NK-92 treated with Interleukin-12 subunit alpha and Interleukin-12 subunit beta, amount 100 ng/mL, for 24 hours (cell line): ENCODE data around the gene RDH16.
A peak's percentile ranks its signal among the peaks of the same experiment; 100 is the strongest.

ENCODE experiments used
- DNase-seq: peaks from one replicate; lab custom pipeline; 2025; lab: John Stamatoyannopoulos, UW

The RDH16 gene

GRCh38 chr12:56957229-56958052 lies at the start of gene RDH16:
TSS of gene RDH16 (minus strand) at chr12:56957608. CDS start at chr12:56957462, 146 bp downstream.
- DNase-seq = no peak

- no peak for DNase-seq
These were observed 49.5 kb upstream of the RDH16 start for GRCh38 chr12:57006809-57007475.

DNA sequence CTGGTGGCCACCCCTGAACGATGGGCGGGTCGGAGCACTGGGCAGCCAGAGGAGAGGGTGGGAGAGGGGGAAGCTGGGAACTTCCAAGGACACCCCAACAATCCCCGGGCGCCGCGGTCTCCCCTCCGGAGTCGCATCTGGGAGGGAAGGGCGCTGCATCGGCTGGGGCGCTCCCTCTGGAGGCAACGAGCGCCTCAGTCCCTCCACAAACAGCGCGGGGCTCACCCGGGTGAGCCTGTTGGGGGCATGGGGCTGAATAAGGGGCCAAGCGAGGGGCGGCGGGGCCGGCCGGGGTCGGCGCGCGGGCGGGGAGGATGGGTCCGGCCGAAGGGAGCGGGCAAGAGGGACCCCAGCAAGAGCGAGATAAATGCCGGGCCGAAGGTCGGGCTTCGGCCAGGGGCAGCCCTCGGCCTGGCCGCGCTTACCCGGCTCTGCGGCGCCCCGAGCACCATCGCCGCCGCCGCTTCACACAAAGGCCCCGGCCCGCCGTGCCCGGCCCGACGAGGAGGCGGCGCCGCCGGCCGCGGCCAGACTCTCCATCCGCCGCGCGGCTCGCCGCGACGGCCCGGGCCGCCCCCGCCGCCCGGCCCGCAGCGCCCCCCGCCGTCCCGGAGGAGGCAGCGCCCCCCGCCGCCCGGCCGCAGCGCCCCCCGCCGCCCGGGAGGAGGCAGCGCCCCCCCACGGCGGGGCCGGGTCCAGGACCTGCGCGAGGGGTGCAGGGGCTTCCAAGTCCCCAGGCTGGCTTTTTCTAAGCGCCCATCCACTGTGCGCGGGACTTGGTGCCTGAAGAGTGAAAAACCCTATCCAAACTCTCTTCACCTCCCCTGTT lies 48.8 kb upstream of the RDH16 start, which contains the start of gene ZBTB39:
Gene ZBTB39 (minus strand): TSS at position 567 of the 829 bp plus-strand sequence. CDS start 1,629 bp downstream, outside the sequence.
- DNase-seq = peak; percentile 29

DNA sequence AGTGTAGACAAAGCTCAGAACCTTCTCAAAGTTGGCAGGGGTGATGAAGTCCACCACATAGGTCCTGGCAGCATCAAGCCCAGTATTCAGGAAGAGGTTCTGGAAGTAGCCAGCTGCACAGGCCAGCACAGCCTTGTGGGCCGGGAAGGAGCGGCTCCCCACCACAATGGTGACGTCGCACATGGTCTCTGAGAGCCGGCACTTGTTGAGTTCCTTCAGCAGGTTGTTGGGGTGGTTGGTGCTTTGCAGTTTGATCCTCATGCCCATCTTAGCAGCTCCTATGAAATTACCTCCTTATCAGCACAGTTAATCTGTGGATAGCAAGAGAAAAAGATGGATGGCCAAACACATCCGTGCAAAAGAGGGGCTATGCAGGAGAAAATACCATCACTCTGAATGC lies 47.2 kb upstream of the RDH16 start:
- no peak for DNase-seq

GRCh38 chr12:57003395-57003794 lies 46.0 kb upstream of the RDH16 start:
- no peak for DNase-seq

GRCh38 chr12:57001448-57001906 lies 44.1 kb upstream of the RDH16 start:
- peak; percentile 10 for DNase-seq

- DNase-seq = no peak
These were observed 43.0 kb upstream of the RDH16 start for GRCh38 chr12:57000393-57000792.

DNA sequence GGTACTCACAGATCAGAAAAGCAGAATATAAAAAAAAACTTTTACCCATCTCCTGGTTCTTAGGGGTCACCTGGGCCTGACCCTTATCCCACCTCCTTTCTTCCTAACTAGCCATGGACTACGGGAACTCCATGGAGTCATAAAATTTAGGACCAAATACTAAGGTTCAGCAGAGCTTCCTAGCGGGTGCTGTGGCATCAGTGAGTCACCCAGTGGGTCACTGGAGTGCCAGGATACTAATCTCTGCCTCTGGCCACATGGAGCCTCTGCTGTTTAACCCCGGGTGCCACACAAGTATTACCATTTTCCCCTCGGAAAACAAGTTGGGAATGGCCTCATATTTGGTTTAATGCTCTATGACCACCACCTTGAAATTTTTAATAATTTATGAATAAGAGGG lies 42.0 kb upstream of the RDH16 start:
- DNase-seq = no peak

DNA sequence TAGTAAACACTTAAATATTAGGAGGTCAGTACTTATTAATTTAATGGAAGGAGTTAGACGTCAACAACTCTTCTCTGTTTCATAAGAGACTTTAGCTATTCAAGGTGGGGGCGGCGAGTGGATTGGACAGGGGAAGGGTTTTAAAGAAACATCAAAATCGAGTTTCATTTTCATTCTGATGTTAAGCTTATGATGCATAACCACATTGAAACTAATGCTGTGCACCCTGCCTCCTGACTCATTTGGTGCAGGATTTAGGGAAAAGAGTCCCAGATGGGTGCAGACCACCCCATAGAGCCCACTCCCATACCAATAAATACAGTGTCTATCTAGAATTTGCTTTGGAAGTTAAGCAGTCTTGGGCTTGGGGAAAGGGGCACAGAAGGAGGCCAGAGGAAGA lies 41.6 kb upstream of the RDH16 start:
- DNase-seq = no peak

DNA sequence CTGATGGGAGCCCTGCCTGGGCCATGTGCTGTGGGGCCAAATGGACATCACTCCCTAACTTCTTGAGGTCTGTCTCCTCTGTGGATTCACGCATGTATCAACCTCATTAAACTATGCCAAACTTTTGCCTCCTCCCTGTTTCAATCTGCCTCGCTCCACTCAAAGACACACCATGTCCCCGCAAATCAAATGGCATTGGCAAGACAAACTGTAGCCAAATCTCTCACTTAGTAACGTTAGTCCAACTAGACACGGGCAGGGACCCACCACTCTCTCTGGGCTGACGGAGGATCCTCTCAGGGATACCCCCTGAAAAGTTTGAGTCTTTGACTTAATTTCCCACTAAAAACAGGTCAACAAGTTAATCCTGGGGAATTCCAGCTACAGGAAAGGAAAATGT lies 40.9 kb upstream of the RDH16 start:
- no peak for DNase-seq

DNA sequence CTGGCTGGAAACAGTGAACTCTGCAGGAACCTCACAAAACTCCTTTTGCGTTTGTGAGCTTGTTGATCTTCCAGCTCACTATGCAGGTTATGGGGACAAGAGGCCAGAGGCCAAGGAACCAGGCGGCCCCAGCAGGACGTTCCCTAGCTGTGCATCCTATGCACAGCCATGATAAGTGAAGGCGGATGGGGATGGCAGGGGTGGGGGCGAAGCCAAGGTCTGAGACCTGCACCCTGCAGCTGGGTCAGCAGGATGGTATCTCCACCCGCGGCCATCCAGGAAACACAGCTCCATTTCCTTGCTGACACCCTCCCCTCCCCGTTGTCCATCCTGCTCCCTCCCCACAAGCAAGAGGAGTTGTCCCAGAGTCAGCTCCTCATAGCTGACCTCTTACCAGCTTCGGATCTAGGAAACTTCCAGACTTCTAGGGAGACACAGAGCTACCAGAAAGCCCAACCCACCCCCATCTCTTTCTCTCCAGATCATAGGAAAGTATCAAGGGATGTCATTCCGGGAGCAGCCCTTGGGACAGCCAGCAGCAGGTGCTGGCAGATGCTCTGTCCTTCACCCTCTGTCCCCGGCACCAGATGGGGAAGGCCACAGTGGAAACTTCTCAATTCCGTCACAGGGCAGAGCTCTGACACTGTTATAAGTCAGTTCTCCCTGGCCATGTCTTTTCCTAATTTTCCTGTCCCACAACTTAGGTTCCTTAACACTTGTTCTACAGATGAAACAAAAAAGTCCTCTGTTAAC lies 39.6 kb upstream of the RDH16 start:
- no peak for DNase-seq

DNA sequence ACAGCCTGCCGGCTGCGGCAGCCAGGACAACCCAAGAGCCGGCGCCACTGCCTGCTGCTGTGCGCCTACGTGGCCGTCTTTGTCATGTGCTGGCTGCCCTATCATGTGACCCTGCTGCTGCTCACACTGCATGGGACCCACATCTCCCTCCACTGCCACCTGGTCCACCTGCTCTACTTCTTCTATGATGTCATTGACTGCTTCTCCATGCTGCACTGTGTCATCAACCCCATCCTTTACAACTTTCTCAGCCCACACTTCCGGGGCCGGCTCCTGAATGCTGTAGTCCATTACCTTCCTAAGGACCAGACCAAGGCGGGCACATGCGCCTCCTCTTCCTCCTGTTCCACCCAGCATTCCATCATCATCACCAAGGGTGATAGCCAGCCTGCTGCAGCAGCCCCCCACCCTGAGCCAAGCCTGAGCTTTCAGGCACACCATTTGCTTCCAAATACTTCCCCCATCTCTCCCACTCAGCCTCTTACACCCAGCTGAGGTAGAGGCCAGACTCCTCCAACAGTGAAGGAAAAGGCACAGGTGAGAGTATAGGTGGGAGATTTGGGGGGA lies 38.6 kb upstream of the RDH16 start:
- DNase-seq = no peak

DNA sequence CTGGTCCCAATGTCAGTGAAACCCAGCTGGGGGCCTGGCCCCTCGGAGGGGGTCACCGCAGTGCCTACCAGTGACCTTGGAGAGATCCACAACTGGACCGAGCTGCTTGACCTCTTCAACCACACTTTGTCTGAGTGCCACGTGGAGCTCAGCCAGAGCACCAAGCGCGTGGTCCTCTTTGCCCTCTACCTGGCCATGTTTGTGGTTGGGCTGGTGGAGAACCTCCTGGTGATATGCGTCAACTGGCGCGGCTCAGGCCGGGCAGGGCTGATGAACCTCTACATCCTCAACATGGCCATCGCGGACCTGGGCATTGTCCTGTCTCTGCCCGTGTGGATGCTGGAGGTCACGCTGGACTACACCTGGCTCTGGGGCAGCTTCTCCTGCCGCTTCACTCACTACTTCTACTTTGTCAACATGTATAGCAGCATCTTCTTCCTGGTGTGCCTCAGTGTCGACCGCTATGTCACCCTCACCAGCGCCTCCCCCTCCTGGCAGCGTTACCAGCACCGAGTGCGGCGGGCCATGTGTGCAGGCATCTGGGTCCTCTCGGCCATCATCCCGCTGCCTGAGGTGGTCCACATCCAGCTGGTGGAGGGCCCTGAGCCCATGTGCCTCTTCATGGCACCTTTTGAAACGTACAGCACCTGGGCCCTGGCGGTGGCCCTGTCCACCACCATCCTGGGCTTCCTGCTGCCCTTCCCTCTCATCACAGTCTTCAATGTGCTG lies 38.0 kb upstream of the RDH16 start:
- no peak for DNase-seq

GRCh38 chr12:56994231-56994746 lies 36.9 kb upstream of the RDH16 start:
- DNase-seq = no peak

DNA sequence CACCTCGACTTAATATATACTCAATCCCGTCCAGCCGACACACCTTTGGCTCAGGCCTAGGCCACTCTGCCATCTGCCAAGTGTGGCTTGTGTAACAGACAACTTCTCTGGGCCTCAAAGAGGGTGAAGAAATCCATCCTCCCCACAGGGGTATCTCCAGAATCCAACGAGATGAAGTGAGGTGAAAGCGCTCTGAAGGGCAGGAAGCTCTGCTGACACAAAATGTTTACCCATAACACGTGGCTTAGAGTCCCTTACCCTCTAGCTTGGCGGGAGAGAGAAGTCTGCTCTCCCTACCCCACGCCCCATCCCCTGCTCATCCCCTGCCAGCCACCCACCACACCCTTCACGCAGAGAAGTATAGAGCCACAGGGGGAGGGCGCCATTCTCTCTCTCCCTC lies 35.9 kb upstream of the RDH16 start:
- no peak for DNase-seq

GRCh38 chr12:56991319-56992246 lies 34.2 kb upstream of the RDH16 start:
- no peak for DNase-seq

- DNase-seq = no peak
These were observed 33.4 kb upstream of the RDH16 start for GRCh38 chr12:56990648-56991318.

DNA sequence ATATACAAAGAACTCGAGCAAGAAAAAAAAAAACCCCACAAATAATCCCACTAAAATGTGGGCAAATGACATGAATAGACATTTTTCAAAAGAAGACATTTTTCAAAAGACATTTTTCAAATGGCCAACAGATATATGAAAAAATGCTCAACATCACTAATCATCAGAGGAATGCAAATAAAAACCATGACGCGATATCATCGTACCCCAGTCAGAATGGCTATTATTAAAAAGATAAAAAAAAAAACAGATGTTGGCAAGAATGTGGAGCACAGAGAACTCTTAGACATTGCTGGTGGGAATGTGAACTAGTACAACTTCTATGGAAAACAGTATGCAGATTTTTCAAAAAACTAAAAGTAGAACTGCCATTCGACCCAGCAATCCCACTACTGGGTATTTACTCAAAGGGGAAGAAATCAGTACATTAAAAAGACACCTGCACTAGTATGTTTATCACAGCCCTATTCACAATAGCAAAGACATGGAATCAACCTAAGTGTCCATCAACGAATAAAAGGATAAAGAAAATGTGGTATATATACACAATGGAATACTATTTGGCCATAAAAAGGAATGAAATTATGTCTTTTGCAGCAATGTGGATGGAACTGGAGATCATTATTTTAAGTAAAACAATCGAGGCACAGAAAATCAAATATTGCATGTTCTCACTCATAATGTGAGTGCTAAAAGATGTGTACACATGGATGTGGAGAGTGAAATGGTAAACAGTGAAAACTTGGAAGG lies 32.6 kb upstream of the RDH16 start:
- DNase-seq = no peak
